ENCODE results near the gene CTBP1. TPM values are rescaled to one million over a fixed set of nuclear protein-coding genes. Genes with fewer than 3 reads are reported as not detected.

Gene CTBP1
- total and polyA plus RNA-seq, 9 of the 15 experiments (the other 6 are each of a cell fraction or from before 2014, with no cell fraction given), result 14.5 to 162 (median 68.2) TPM

GRCh38 chr4:1192493-1193205 is 56.3 kb downstream of the CTBP1 start (continued):
- TF ChIP-seq PRDM10 (IDR thresholded peaks at IDR 0.05; ENCODE audit: partially characterized antibody), result no peak
- TF ChIP-seq ZNF583 (CRISPR knock-in tag; IDR thresholded peaks at IDR 0.05), result no peak
- TF ChIP-seq CHD2 (IDR thresholded peaks at IDR 0.05; ENCODE audit: low read depth, low read length), result no peak
- no peak for TF ChIP-seq KDM2B (CRISPR knock-in tag; IDR thresholded peaks at IDR 0.05)
- TF ChIP-seq ZKSCAN1 (IDR thresholded peaks at IDR 0.05; ENCODE audit: low read depth, low read length), result no peak
- TF ChIP-seq ZZZ3 (IDR thresholded peaks at IDR 0.05), result no peak
- no peak for TF ChIP-seq PHB (CRISPR knock-in tag; IDR thresholded peaks at IDR 0.05)
- no peak for TF ChIP-seq ZFP1 (CRISPR knock-in tag; IDR thresholded peaks at IDR 0.05)
- no peak for TF ChIP-seq MIER1 (IDR thresholded peaks at IDR 0.05; ENCODE audit: low read depth)
- no peak for TF ChIP-seq IRF1 (CRISPR knock-in tag; IDR thresholded peaks at IDR 0.05; ENCODE audit: borderline replicate concordance)

All from K562 (cell line).